SK-N-SH treated with all-trans-retinoic acid at 6 μM for 48 hours (cell line): Measurements from ENCODE around the gene FLII.
"Not testable (repeated sequence)": the region's sequence is repeated elsewhere in the genome, so short reads cannot be mapped to it uniquely, and the experiment has no call there.

Experiments
- ARNTL ChIP-seq: fragments of 450-650 bp; formaldehyde crosslinking; IDR thresholded peaks from 2 replicates; pipeline ENCODE4 v1.5.0; 2020; ENCODE audit warnings: low read depth, mild to moderate bottlenecking, moderate library complexity, borderline replicate concordance
- CREB5 ChIP-seq: fragments of 250-450 bp; sonication (Bioruptor Pico); IDR thresholded peaks from 2 replicates; pipeline ENCODE4 v1.5.1; 2020; ENCODE audit warnings: low read depth, mild to moderate bottlenecking, moderate library complexity
- CSDC2 ChIP-seq: fragments of 250-450 bp; sonication (Bioruptor Pico); IDR thresholded peaks from 2 replicates; pipeline ENCODE4 v1.5.0; 2020; ENCODE audit warnings: mild to moderate bottlenecking, moderate library complexity
- ESRRG ChIP-seq: fragments of 250-450 bp; sonication (Bioruptor Pico); IDR thresholded peaks from 2 replicates; pipeline ENCODE4 v1.6.1; 2021; ENCODE audit warnings: mild to moderate bottlenecking
- PATZ1 ChIP-seq: fragments of 250-450 bp; sonication (Bioruptor Pico); IDR thresholded peaks from 2 replicates; pipeline ENCODE4 v1.8.0; 2020; ENCODE audit warnings: mild to moderate bottlenecking, moderate library complexity, borderline replicate concordance
- PPARA ChIP-seq: fragments of 250-450 bp; sonication (Bioruptor Pico); IDR thresholded peaks from 2 replicates; pipeline ENCODE4 v1.5.0; 2020; ENCODE audit warnings: mild to moderate bottlenecking, borderline replicate concordance
- SNAI2 ChIP-seq: fragments of 250-450 bp; sonication (Bioruptor Pico); IDR thresholded peaks from 2 replicates; pipeline ENCODE4 v1.5.0; 2020; ENCODE audit warnings: mild to moderate bottlenecking, moderate library complexity
- TOX ChIP-seq: fragments of 250-450 bp; sonication (Bioruptor Pico); IDR thresholded peaks from 2 replicates; pipeline ENCODE4 v1.8.0; 2021; ENCODE audit warnings: mild to moderate bottlenecking, moderate library complexity, borderline replicate concordance
- TSHZ2 ChIP-seq: fragments of 250-450 bp; sonication (Bioruptor Pico); IDR thresholded peaks from 2 replicates; pipeline ENCODE4 v1.5.0; 2020; ENCODE audit warnings: mild to moderate bottlenecking, moderate library complexity
- ZFP30 ChIP-seq: fragments of 450-650 bp; formaldehyde crosslinking; IDR thresholded peaks from 2 replicates; pipeline ENCODE4 v1.5.0; 2022; ENCODE audit warnings: mild to moderate bottlenecking, moderate library complexity
- ZNF8 ChIP-seq: fragments of 450-650 bp; formaldehyde crosslinking; IDR thresholded peaks from 2 replicates; pipeline ENCODE4 v1.5.0; 2020; ENCODE audit warnings: mild to moderate bottlenecking, moderate library complexity

- TF ChIP-seq ZFP30 (CRISPR knock-in tag); ARNTL (CRISPR knock-in tag); CREB5 (CRISPR knock-in tag); TSHZ2; ESRRG (CRISPR knock-in tag); TOX; PATZ1 (CRISPR knock-in tag); PPARA; CSDC2; SNAI2 (CRISPR knock-in tag); ZNF8 (CRISPR knock-in tag): not testable (repeated sequence)
Observed at GRCh38 chr17:18303206-18303605, 44.7 kb upstream of the FLII start.
